IMR-90 (cell line): ENCODE data around the gene NUFIP2. TPM values are rescaled to one million over a fixed set of nuclear protein-coding genes. Genes with fewer than 3 reads are reported as not detected.
"Not testable (repeated sequence)": the region's sequence is repeated elsewhere in the genome, so short reads cannot be mapped to it uniquely, and the experiment has no call there.

Experiments
- ATAC-seq: fragments of 200-7000 bp; cut with Tn5 transposase; 2 replicates; pipeline ENCODE4 v1.9.1; 2020; ENCODE audit warnings: low read depth, mild to moderate bottlenecking, moderate library complexity
- BruUV-seq: library from RNA; stranded (reverse); fragments of 400-500 nt; replicated peaks from 2 replicates; lab custom pipeline; 2021; lab: Mats Ljungman, UMichigan
- CTCF ChIA-PET: fragments of 300-600 bp; formaldehyde crosslinking; extraction: SDS; loops from one replicate; lab custom pipeline; 2021; ENCODE audit warnings: antibody characterized with exemption; lab: Yijun Ruan, JAX
- POLR2A ChIA-PET: fragments of 300-600 bp; sonication (Branson Sonifier 250); formaldehyde crosslinking; loops from one replicate; lab custom pipeline; 2022; ENCODE audit warnings: antibody characterized with exemption; ENCODE audit not compliant: unreplicated experiment; lab: Charles Lee
- DNase-seq: peaks from one replicate; pipeline ENCODE4 v3.0.0; 2013
- H2AFZ ChIP-seq: replicated peaks from 2 replicates; pipeline ENCODE3; 2013; ENCODE audit warnings: low read length, mild to moderate bottlenecking; ENCODE audit not compliant: poor library complexity
- H2AK5ac ChIP-seq: 2 replicates; pipeline ENCODE4 v1.6.1; 2013; ENCODE audit warnings: low read depth, low read length, inconsistent platforms
- H2AK9ac ChIP-seq: replicated peaks from 2 replicates; pipeline ENCODE3; 2013; ENCODE audit warnings: mild to moderate bottlenecking, low read depth, low read length, moderate library complexity; ENCODE audit not compliant: poor library complexity
- H2BK120ac ChIP-seq: 2 replicates; pipeline ENCODE4 v1.6.1; 2013; ENCODE audit warnings: low read depth, low read length, inconsistent platforms
- H2BK15ac ChIP-seq: 3 replicates; pipeline ENCODE4 v1.6.1; 2013; ENCODE audit warnings: low read depth, low read length, inconsistent platforms
- H2BK20ac ChIP-seq: 2 replicates; pipeline ENCODE4 v1.6.1; 2013; ENCODE audit warnings: low read depth, mild to moderate bottlenecking, inconsistent platforms, low read length, moderate library complexity
- H2BK5ac ChIP-seq: 2 replicates; pipeline ENCODE4 v1.6.1; 2013; ENCODE audit warnings: mild to moderate bottlenecking, low read depth, low read length, inconsistent platforms; ENCODE audit not compliant: poor library complexity, severe bottlenecking
- H3K14ac ChIP-seq: replicated peaks from 2 replicates; pipeline ENCODE4 v1.6.1; 2013; ENCODE audit warnings: low read depth, low read length, inconsistent platforms
- H3K18ac ChIP-seq: 2 replicates; pipeline ENCODE4 v1.6.1; 2013; ENCODE audit warnings: low read depth, low read length, control low read depth
- H3K23ac ChIP-seq: 2 replicates; pipeline ENCODE4 v1.6.1; 2013; ENCODE audit warnings: low read depth, low read length, inconsistent platforms
- H3K27ac ChIP-seq: 2 replicates; pipeline ENCODE4 v1.5.1; 2013; ENCODE audit warnings: mild to moderate bottlenecking, control low read depth, low read length; ENCODE audit not compliant: insufficient read depth
- H3K27me3 ChIP-seq: 2 replicates; pipeline ENCODE4 v1.6.1; 2013; ENCODE audit warnings: low read length; ENCODE audit not compliant: control insufficient read depth, insufficient read depth
- H3K36me3 ChIP-seq: 2 replicates; pipeline ENCODE4 v1.6.1; 2013; ENCODE audit warnings: low read length, mixed read lengths; ENCODE audit not compliant: control insufficient read depth, insufficient read depth
- H3K4ac ChIP-seq: 2 replicates; pipeline ENCODE4 v1.6.1; 2013; ENCODE audit warnings: low read depth, low read length, inconsistent platforms
- H3K4me1 ChIP-seq: 2 replicates; pipeline ENCODE4 v1.6.1; 2013; ENCODE audit warnings: low read length, mixed read lengths; ENCODE audit not compliant: control insufficient read depth, insufficient read depth
- H3K4me2 ChIP-seq: 2 replicates; pipeline ENCODE4 v1.6.1; 2013; ENCODE audit warnings: low read depth, mild to moderate bottlenecking, control low read depth, low read length, moderate library complexity
- H3K4me3 ChIP-seq: 2 replicates; pipeline ENCODE4 v1.5.1; 2013; ENCODE audit warnings: low read depth, mild to moderate bottlenecking, control low read depth, low read length, moderate library complexity; ENCODE audit not compliant: insufficient read depth
- H3K56ac ChIP-seq: 2 replicates; pipeline ENCODE4 v1.6.1; 2013; ENCODE audit warnings: low read length, inconsistent platforms; ENCODE audit not compliant: insufficient read depth; ENCODE audit errors: extremely low read depth
- H3K79me1 ChIP-seq, 2 experiments: 2 replicates each; pipeline ENCODE4 v1.6.1; 2013; ENCODE audit warnings: low read length in 2 of 2, inconsistent platforms in 1 of 2, low read depth in 1 of 2
- H3K9ac ChIP-seq: 2 replicates; pipeline ENCODE4 v1.6.1; 2013; ENCODE audit warnings: low read depth, low read length, control low read depth
- H3K9me1 ChIP-seq: 2 replicates; pipeline ENCODE4 v1.6.1; 2013; ENCODE audit warnings: low read length, inconsistent platforms; ENCODE audit not compliant: insufficient read depth
- H3K9me3 ChIP-seq: 2 replicates; pipeline ENCODE4 v1.6.1; 2013; ENCODE audit warnings: low read length; ENCODE audit not compliant: control insufficient read depth, insufficient read depth
- H4K20me1 ChIP-seq: 2 replicates; pipeline ENCODE4 v1.6.1; 2013; ENCODE audit warnings: low read length, inconsistent platforms; ENCODE audit not compliant: insufficient read depth
- H4K5ac ChIP-seq: 2 replicates; pipeline ENCODE4 v1.6.1; 2013; ENCODE audit warnings: mild to moderate bottlenecking, low read depth, low read length, control low read depth
- H4K8ac ChIP-seq, 2 experiments: 2 replicates each; pipeline ENCODE4 v1.6.1; 2013; ENCODE audit warnings: low read depth in 2 of 2, low read length in 2 of 2, control low read depth in 1 of 2, inconsistent platforms in 1 of 2
- H4K91ac ChIP-seq: 2 replicates; pipeline ENCODE4 v1.6.1; 2013; ENCODE audit warnings: low read depth, low read length, inconsistent platforms; ENCODE audit not compliant: insufficient read depth
- WGBS, 2 experiments: methylation state at CpG; one replicate each; pipeline versions ENCODE4 v1.1.5 to v1.1.7; 2013; ENCODE audit warnings: missing lambda C conversion rate in 2 of 2; ENCODE audit not compliant: insufficient read length in 1 of 2; ENCODE audit errors: extremely low coverage in 2 of 2; 5-methylcytosine and 5-hydroxymethylcytosine counted together
- dilution Hi-C: fragments of 300-500 bp; cut with HindIII; formaldehyde crosslinking; loops from one replicate; pipeline ENCODE4 v1.14.3; 2018; ENCODE audit warnings: low sequenced_read_pairs; ENCODE audit not compliant: unreplicated experiment
- in situ Hi-C: fragments of 300-500 bp; cut with MboI; formaldehyde crosslinking; loops from 3 replicates; pipeline ENCODE4 v1.14.3; 2019; ENCODE audit warnings: low sequenced_read_pairs, inconsistent platforms, mixed read lengths
- intact Hi-C: fragments of 100-400 bp; cut with micrococcal nuclease; formaldehyde crosslinking; loops from 2 replicates; pipeline ENCODE4 v1.10.0; 2022
- polyA plus RNA-seq, 3 experiments: library from polyadenylated mRNA; depleted of rRNA; stranded (reverse); fragments of >200 nt; gene quantifications; 2 replicates each; pipeline ENCODE4 v1.2.3, GENCODE V29; 2012; ENCODE audit warnings: low replicate concordance in 1 of 3
- total RNA-seq: library from RNA; depleted of rRNA; stranded (reverse); fragments of >200 nt; gene quantifications from 2 replicates; pipeline ENCODE4 v1.2.3, GENCODE V29; 2012

The NUFIP2 gene
- total and polyA plus RNA-seq, 2 of the 4 experiments (the other 2 are of a cell fraction): 8.9 to 25.6 TPM

- H2AFZ ChIP-seq, H2BK5ac ChIP-seq, H3K56ac ChIP-seq, H4K91ac ChIP-seq, H2AK5ac ChIP-seq, H3K4me3 ChIP-seq, H3K27me3 ChIP-seq, H2AK9ac ChIP-seq, H3K9me1 ChIP-seq, H2BK20ac ChIP-seq, POLR2A ChIA-PET, H3K14ac ChIP-seq, H3K27ac ChIP-seq, BruUV-seq, dilution Hi-C loops, in situ Hi-C loops, H3K4me2 ChIP-seq, H2BK15ac ChIP-seq, H3K4ac ChIP-seq, H4K8ac ChIP-seq, H3K18ac ChIP-seq, H3K4me1 ChIP-seq, H4K5ac ChIP-seq, H3K23ac ChIP-seq, ATAC-seq, H3K9ac ChIP-seq, H3K9me3 ChIP-seq, intact Hi-C loops, H2BK120ac ChIP-seq, CTCF ChIA-PET, DNase-seq: not testable (repeated sequence)
- no CpG with 5 or more reads among the region's 9 CpGs for WGBS, 2 experiments
- peaks cover 31% of the 10 kb centered on the region for H3K36me3 ChIP-seq
- peaks cover 4 to 36% of the 10 kb centered on the region in 2 experiments; a peak in 3 of 4 replicates for H3K79me1 ChIP-seq
- H4K20me1 ChIP-seq: peaks cover 93% of the 10 kb centered on the region
These were observed 22.0 kb downstream of the NUFIP2 start for GRCh38 chr17:29271980-29272379.
